Superior temporal gyrus (tissue), 1 donor: ENCODE results near the gene OTUD7B.
A peak's percentile ranks its signal among the peaks of the same experiment; 100 is the strongest.

ENCODE experiments used
- DNase-seq: peaks from one replicate; pipeline ENCODE4 v3.0.0-alpha.2; 2016; ENCODE audit errors: extremely low spot score

The OTUD7B gene

GRCh38 chr1:149917571-149918144 lies 92.9 kb downstream of the OTUD7B start, which contains the start of gene SV2A:
Gene SV2A, minus strand, starts transcription at chr1:149917844. Its CDS starts 4,004 bp downstream, at chr1:149913840.
- DNase-seq, result peak; percentile 72

- DNase-seq, result no peak
Observed at GRCh38 chr1:149916898-149917252, 93.7 kb downstream of the OTUD7B start.

- no peak for DNase-seq
Observed at GRCh38 chr1:149916193-149916897, 94.2 kb downstream of the OTUD7B start.

GRCh38 chr1:149915429-149916192 lies 94.9 kb downstream of the OTUD7B start:
- DNase-seq, result no peak

- DNase-seq, result no peak
Observed at GRCh38 chr1:149914545-149914944, 96.0 kb downstream of the OTUD7B start.

GRCh38 chr1:149906570-149907075 lies 103.9 kb downstream of the OTUD7B start:
- no peak for DNase-seq

GRCh38 chr1:149903836-149904491 lies 106.6 kb downstream of the OTUD7B start:
- no peak for DNase-seq

GRCh38 chr1:149899460-149900284 lies 110.9 kb downstream of the OTUD7B start, which contains the start of gene BOLA1:
Gene BOLA1, plus strand, starts transcription at chr1:149899568. Its CDS starts 492 bp downstream, at chr1:149900060.
- DNase-seq, result peak; percentile 99

GRCh38 chr1:149896575-149896974 lies 114.0 kb downstream of the OTUD7B start:
- DNase-seq, result no peak

- DNase-seq, result no peak
Observed at GRCh38 chr1:149888999-149889289, 121.6 kb downstream of the OTUD7B start.

GRCh38 chr1:149888247-149888998 lies 122.1 kb downstream of the OTUD7B start:
- DNase-seq, result no peak
